Sigmoid colon (tissue), 7 donors: ENCODE measurements around the gene GDAP1L1. TPM values are rescaled to one million over a fixed set of nuclear protein-coding genes. Genes with fewer than 3 reads are reported as not detected.
"Not testable (repeated sequence)": the region's sequence is repeated elsewhere in the genome, so short reads cannot be mapped to it uniquely, and the experiment has no call there.

Experiments
- DNase-seq: peaks from one replicate; pipeline ENCODE4 v3.0.0-alpha.2; 2019
- H3K27ac ChIP-seq, 4 donors: fragments of 200-600 bp; sonication (generic); one replicate each; pipeline ENCODE4 v1.5.1; 2016 to 2019; ENCODE audit warnings: mild to moderate bottlenecking in 1 of 4
- H3K27me3 ChIP-seq, 3 donors: fragments of 200-600 bp; sonication (generic); one replicate each; pipeline ENCODE4 v1.5.1; 2019; ENCODE audit warnings: mild to moderate bottlenecking in 1 of 3
- H3K36me3 ChIP-seq, 4 donors: fragments of 200-600 bp; sonication (generic); one replicate each; pipeline ENCODE4 v1.5.1; 2016 to 2019
- H3K4me1 ChIP-seq, 4 donors: fragments of 200-600 bp; sonication (generic); one replicate each; pipeline ENCODE4 v1.5.1; 2017 to 2019
- H3K4me3 ChIP-seq, 4 donors: fragments of 200-600 bp; sonication (generic); one replicate each; pipeline ENCODE4 v1.5.1; 2017 to 2019; ENCODE audit warnings: mild to moderate bottlenecking in 2 of 4, moderate library complexity in 1 of 4
- H3K9me3 ChIP-seq, 4 donors: fragments of 200-600 bp in 3 of 4; sonication (generic) in 3 of 4; one replicate each; pipeline versions ENCODE4 v1.5.1 to v1.6.1; 2013 to 2019
- EP300 ChIP-seq, 4 donors: sonication (generic); formaldehyde crosslinking; IDR thresholded peaks; one replicate each; pipeline ENCODE4 v1.6.1; 2017; ENCODE audit warnings: antibody characterized with exemption in 4 of 4
- POLR2A ChIP-seq, 2 donors: fragments of 450-650 bp; IDR thresholded peaks; one replicate each; pipeline ENCODE4 v1.6.1; 2016; ENCODE audit warnings: antibody characterized with exemption in 2 of 2, mild to moderate bottlenecking in 2 of 2, moderate library complexity in 2 of 2
- POLR2AphosphoS5 ChIP-seq, 4 donors: sonication (generic); formaldehyde crosslinking; IDR thresholded peaks; one replicate each; pipeline ENCODE4 v1.6.1; 2017; ENCODE audit warnings: antibody characterized with exemption in 4 of 4
- WGBS, 2 donors: extraction: QIAGEN DNeasy Blood & Tissue Kit; methylation state at CpG; one replicate each; pipeline ENCODE4 v1.1.7; 2013; 5-methylcytosine and 5-hydroxymethylcytosine counted together
- intact Hi-C: fragments of 100-400 bp; cut with DNase I; formaldehyde crosslinking; loops from one replicate; pipeline ENCODE4 v1.15.1; 2023
- polyA plus RNA-seq, 3 donors: library from polyadenylated mRNA; stranded (reverse); fragments of 200-250 nt; gene quantifications; one replicate each; pipeline ENCODE4 v1.2.3, GENCODE V29; 2013
- total RNA-seq, 4 donors: library from RNA; depleted of rRNA; stranded (reverse); fragments of >200 nt; gene quantifications; one replicate each; pipeline ENCODE4 v1.1.0, GENCODE V29; 2016
- TF ChIP-seq, protein P1 (sequence below), 4 experiments: fragments of 450-650 bp in 3 of 4; fragments of 200-600 bp in 1 of 4; IDR thresholded peaks; one replicate each; pipeline ENCODE4 v1.5.1; 2016 to 2019; ENCODE audit warnings: antibody characterized with exemption in 4 of 4, mild to moderate bottlenecking in 3 of 4, moderate library complexity in 2 of 4
- donor health status: healthy with polysubstance abuse.
- donor health status: Bipolar disorder and iron deficiency.
- donor health status: healthy.

GDAP1L1 gene
- total and polyA plus RNA-seq, 7 donors = 0.20 to 1.4 (median 0.60) TPM; not detected in 2

- no peaks in the 10 kb centered on the region for H3K9me3 ChIP-seq
- WGBS, 2 donors = 89 to 94% methylated on average over 4 of the region's 4 CpGs
- H3K36me3 ChIP-seq = no peaks in the 10 kb centered on the region
- H3K4me1 ChIP-seq = peaks cover 0 to 3% (median 0%) of the 10 kb centered on the region in 4 donors
- H3K4me3 ChIP-seq = no peak overlapping the region
- H3K27me3 ChIP-seq = no peaks in the 10 kb centered on the region
- no peak overlapping the region for H3K27ac ChIP-seq
- DNase-seq = no peak
- intact Hi-C loops = no loop called here
- TF ChIP-seq, protein P1, sequence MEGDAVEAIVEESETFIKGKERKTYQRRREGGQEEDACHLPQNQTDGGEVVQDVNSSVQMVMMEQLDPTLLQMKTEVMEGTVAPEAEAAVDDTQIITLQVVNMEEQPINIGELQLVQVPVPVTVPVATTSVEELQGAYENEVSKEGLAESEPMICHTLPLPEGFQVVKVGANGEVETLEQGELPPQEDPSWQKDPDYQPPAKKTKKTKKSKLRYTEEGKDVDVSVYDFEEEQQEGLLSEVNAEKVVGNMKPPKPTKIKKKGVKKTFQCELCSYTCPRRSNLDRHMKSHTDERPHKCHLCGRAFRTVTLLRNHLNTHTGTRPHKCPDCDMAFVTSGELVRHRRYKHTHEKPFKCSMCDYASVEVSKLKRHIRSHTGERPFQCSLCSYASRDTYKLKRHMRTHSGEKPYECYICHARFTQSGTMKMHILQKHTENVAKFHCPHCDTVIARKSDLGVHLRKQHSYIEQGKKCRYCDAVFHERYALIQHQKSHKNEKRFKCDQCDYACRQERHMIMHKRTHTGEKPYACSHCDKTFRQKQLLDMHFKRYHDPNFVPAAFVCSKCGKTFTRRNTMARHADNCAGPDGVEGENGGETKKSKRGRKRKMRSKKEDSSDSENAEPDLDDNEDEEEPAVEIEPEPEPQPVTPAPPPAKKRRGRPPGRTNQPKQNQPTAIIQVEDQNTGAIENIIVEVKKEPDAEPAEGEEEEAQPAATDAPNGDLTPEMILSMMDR (IDR thresholded peaks at IDR 0.05) = no peak
- no peak for TF ChIP-seq POLR2AphosphoS5 (IDR thresholded peaks at IDR 0.05)
- no peak for TF ChIP-seq POLR2A (IDR thresholded peaks at IDR 0.05)
- no peak for TF ChIP-seq EP300 (IDR thresholded peaks at IDR 0.05)
These were observed 50.6 kb downstream of the GDAP1L1 start for GRCh38 chr20:44297721-44298120.

DNA sequence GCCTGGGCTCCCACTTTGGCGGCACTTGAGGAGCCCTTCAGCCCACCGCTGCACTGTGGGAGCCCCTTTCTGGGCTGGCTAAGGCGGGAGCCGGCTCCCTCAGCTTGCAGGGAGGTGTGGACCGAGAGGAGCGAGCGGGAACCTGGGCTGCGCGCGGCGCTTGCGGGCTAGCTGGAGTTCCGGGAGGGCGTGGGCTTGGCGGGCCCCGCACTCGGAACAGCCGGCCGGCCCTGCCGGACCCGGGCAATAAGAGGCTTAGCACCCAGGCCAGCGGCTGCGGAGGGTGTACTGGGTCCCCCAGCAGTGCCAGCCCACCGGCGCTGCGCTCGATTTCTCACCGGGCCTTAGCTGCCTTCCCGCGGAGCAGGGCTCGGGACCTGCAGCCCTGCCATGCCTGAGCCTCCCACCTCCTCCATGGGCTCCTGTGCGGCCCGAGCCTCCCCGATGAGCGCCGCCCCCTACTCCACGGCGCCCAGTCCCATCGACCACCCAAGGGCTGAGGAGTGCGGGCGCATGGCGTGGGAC, 52.0 kb downstream of the GDAP1L1 start:
- H3K27me3 ChIP-seq, H3K4me3 ChIP-seq, H3K36me3 ChIP-seq, H3K27ac ChIP-seq, H3K9me3 ChIP-seq, H3K4me1 ChIP-seq, intact Hi-C loops: not testable (repeated sequence)
- WGBS, 2 donors = 95 to 97% methylated on average over 42 of the region's 42 CpGs
- DNase-seq = peak; percentile 46

DNA sequence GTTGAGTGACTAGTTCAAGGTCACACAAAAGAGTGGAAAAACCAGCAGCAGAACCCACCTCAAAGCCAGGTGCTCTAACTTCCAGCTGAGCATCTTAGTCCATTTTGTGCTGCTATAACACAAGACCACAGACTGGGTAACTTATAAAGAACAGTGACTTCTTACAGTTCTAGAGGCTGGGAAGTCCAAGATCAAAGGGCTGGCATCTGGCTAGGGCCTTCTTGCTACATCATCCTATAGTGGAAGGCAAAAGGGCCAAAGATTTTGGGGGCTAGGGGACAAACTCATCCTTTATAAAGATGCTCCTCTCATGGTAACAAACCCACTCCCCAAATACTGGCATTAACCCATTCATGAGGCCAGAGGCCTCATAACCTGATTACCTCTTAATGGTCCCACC, 54.2 kb downstream of the GDAP1L1 start:
- Histone ChIP-seq H3K4me1 (no peaks in the 10 kb centered on the region), H3K27ac (no peak overlapping the region), H3K27me3 (no peaks in the 10 kb centered on the region), H3K4me3 (no peak overlapping the region), H3K9me3 (no peaks in the 10 kb centered on the region), H3K36me3 (peaks cover 0 to 6% (median 0%) of the 10 kb centered on the region in 4 donors)
- TF ChIP-seq EP300 (IDR thresholded peaks at IDR 0.05) = no peak
- TF ChIP-seq POLR2AphosphoS5 (IDR thresholded peaks at IDR 0.05) = no peak
- TF ChIP-seq POLR2A (IDR thresholded peaks at IDR 0.05) = no peak
- TF ChIP-seq, protein P1 (IDR thresholded peaks at IDR 0.05) = no peak
- intact Hi-C loops = no loop called here
- no peak for DNase-seq

DNA sequence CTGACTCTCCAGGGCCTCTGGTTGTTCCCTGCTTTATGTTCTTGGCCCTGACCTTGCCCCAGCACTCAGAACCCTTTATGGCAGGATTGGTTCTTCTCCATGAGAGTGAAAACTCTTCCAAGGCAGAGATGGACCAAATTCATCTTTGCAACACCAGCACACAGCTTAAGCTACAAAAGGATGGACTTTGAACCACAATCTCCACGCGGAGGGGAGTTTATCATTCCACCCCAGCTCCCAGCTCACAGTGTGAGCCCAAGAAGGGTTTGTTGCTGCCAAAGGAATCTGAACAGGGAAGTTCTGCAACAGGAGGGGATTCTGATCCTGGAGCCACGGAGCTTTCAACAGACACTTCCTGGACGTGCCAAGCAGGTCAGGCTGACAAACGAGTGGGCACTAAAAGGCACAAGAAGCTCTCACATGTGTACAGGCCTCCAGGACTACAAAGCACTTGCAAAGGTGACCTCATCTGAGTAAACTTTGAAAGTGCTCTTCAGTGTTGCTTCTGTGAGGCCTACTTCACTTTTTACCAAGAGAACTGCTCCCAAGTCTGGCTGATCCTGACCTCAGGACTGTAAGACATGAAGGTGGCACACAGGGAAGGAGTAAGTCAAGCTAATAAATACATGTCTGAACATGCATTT, 55.0 kb downstream of the GDAP1L1 start:
- Histone ChIP-seq H3K9me3 (no peaks in the 10 kb centered on the region), H3K4me1 (no peaks in the 10 kb centered on the region), H3K4me3 (no peak overlapping the region), H3K27ac (no peak overlapping the region), H3K27me3 (no peaks in the 10 kb centered on the region), H3K36me3 (peaks cover 0 to 14% (median 3%) of the 10 kb centered on the region in 4 donors)
- intact Hi-C loops = no loop called here
- no peak for DNase-seq
- TF ChIP-seq POLR2AphosphoS5 (IDR thresholded peaks at IDR 0.05) = no peak
- TF ChIP-seq POLR2A (IDR thresholded peaks at IDR 0.05) = no peak
- TF ChIP-seq EP300 (IDR thresholded peaks at IDR 0.05) = no peak
- TF ChIP-seq, protein P1 (IDR thresholded peaks at IDR 0.05) = no peak
- WGBS, 2 donors = 20 to 60% methylated on average over 5 of the region's 5 CpGs

DNA sequence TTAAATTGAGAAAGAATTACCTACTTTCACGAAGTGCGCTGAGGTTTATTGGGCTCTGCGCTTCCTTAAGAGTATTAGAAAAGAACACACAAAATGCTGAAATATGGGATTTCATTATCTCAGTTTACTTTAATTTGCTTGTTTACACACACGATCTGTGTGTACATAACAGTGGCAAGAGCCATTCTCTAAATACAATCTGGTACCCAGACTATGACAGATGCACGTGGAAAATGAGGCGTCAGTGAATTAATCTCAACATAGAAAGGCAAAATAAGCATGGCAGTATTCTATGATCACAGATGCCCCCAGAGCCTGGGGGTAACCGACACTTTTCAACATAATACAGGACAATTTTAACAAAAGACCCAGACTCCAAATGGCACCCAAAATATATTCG, 55.6 kb downstream of the GDAP1L1 start:
- intact Hi-C loops = no loop called here
- no peak for DNase-seq

More for the DNA sequence above, 55.6 kb downstream of the GDAP1L1 start:
- H3K36me3 ChIP-seq = peaks cover 0 to 14% (median 3%) of the 10 kb centered on the region in 4 donors
- H3K27me3 ChIP-seq = no peaks in the 10 kb centered on the region
- no peaks in the 10 kb centered on the region for H3K4me1 ChIP-seq
- H3K27ac ChIP-seq = no peak overlapping the region
- H3K9me3 ChIP-seq = no peaks in the 10 kb centered on the region
- no peak overlapping the region for H3K4me3 ChIP-seq
- TF ChIP-seq POLR2AphosphoS5 (IDR thresholded peaks at IDR 0.05) (no peak), EP300 (IDR thresholded peaks at IDR 0.05) (no peak), POLR2A (IDR thresholded peaks at IDR 0.05) (no peak)
- TF ChIP-seq, protein P1 (IDR thresholded peaks at IDR 0.05) = no peak
- 38 to 72% methylated on average over 8 of the region's 8 CpGs for WGBS, 2 donors
